ENCODE results near the gene SPATA2L.

SPATA2L gene, protein sequence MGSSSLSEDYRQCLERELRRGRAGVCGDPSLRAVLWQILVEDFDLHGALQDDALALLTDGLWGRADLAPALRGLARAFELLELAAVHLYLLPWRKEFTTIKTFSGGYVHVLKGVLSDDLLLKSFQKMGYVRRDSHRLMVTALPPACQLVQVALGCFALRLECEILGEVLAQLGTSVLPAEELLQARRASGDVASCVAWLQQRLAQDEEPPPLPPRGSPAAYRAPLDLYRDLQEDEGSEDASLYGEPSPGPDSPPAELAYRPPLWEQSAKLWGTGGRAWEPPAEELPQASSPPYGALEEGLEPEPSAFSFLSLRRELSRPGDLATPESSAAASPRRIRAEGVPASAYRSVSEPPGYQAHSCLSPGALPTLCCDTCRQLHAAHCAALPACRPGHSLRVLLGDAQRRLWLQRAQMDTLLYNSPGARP

DNA sequence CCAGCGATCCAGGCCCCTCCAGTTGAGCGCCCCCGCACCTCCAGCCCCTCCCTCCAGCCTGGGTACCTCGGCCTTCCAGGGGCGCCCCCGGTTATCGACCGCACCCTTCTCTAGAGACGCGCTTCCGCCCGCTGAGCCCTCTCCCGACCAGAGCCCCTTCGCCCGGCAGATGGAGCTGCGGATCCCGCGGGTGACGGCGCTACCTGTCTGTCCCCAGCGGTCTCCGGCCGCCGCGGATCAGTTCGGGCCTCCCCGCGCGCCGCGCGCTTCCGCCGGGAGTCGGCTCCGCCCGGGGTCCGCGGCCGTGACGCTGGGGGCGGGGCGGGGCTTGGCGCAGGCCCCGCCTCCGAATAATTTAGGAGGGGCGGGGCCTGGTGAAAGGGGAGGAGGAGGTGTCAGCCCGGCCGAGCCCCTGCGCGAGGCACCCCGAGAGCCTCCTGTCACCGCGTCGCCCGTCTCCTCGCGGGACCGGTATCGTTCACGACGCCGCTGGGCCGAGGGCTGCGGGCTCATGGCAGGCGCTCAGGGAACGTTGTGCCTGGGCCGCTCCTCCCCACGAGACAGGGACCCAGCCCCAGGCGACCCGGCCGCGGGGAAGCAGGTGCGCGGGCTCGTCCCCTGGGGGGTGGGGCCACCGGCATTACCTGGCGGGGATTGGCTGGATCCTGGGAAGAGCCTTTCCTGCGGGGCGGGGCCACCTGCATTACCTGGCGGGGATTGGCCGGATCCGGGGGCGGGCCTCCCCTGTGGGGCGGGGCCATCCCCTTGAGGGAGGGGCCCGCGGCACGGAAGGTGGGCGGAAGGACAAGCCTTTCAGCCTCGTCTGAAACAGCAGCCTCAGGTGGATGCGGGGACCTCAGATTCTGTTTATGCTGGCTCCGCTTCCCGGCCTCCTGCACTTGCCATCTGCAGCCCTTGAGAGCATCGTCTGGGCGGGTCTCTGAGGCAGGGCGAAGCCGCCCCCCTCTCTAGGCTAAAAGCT, at the start of gene SPATA2L:
TSS of gene SPATA2L (minus strand) at position 281 of the 982 bp plus-strand sequence. CDS start 473 bp downstream, outside the sequence.
- DNase-seq: no peak

DNA sequence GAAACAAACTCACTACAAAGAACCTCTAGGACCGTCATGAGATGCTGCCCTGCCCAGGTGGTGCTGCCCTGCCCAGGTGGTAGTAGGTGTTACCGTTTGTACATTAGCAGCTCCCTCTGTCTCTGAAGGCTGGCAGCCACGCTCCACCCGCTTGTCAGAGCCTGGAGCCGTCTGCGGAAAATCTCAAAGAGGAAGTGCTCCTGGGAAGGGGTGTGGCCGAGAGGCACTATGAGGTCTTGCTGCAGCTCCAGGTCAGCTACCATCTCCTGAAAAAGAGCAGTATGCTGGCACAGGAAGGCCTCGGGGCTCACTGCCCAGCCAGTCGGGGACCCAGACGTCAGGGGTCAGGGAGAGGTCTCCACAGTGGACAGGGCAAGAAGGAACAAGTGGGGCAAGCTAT, 48.1 kb upstream of the SPATA2L start:
- no peak for DNase-seq

- no peak for DNase-seq
These were observed 47.4 kb upstream of the SPATA2L start for GRCh38 chr16:89748921-89749320.

DNA sequence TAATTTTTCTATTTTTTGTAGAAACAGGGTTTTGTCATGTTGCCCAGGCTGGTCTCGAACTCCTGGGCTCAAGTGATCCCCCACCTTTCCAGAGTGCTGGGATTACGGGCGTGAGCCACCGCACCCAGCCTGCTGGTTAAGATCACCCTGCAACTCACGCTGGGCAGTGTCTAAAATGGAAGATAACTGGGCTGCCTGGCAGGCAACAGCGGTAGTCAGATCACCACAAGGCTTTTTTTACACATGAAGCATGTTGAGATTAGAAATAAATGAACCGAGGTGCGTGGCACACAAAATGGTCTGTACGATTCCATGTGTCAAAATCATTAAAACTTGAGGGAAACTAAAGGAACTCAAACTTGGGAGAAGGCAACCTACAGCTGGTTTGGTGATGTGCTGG, 46.6 kb upstream of the SPATA2L start:
- DNase-seq: no peak

DNA sequence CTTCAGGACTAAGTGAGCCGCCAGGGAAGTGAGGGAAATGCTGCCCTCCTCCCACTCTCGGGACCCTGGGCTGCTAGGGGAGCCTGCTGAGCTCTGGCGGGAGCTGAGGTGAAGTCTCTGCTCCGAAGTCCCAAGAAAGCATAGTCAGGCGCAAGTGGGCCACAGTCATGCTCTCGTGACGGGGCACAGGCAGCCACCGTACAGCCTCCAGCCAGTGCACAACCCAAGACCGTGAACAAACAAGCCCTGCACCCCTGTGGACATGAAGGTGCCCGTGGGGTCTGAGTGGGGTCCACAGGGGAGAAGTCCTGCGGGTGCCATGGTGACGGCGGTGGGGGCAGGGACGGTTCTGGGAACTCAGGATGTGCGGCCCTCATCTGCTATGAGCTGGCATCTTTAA, 44.5 kb upstream of the SPATA2L start:
- no peak for DNase-seq

DNA sequence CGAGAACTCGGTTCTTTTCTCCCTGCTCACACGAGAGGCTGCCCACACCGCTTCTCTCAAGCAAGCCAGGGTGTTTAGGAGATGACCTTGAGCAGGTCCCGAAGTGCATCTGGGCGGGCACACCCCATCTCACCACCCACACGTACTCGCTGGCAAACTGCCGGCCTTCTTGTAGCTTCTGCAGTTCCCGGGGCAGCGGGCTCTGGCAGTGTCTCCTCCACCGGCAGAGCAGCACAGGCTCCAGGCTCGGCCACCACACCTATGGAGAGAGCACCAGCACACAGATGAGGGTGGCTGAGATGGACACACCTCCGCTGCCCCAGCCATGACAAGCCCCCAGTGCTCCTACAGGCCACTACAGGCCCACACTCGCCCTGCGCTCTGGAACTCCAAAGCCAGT, 43.3 kb upstream of the SPATA2L start:
- DNase-seq: no peak

GRCh38 chr16:89742948-89743347, 41.4 kb upstream of the SPATA2L start:
- no peak for DNase-seq

DNA sequence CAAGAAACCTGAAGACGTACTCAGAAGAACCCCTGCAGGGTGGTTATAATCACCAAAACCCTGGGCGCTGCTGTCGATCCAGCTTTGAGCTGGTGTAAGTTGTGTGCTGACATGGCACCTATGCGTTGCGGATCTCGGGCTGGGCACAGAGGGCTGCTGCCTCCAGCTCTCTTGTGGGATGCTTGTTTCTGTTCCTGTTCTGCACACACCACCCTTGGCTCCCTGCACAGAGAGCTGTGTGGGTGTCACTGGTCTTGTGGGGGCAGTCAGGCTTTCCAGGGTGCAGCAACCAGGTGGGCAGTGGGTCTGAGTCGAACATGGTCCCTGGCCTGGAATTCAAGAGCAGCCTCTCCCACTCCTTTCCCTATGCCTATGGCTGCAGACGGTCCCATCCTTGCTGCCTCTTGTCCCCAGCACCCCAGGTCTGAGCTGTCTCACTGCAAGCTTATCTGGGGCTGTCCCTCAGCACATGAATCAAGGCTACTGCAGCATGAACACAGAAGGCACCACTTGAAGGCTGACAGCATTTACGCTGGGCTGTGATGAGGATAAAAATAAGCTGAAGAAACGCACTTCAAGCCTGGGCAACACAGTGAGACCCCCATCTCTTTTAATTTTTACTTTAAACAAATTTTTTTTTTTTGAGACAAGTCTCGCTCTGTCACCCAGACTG, 40.0 kb upstream of the SPATA2L start:
- no peak for DNase-seq

GRCh38 chr16:89739383-89739782, 37.9 kb upstream of the SPATA2L start:
- DNase-seq: no peak

DNA sequence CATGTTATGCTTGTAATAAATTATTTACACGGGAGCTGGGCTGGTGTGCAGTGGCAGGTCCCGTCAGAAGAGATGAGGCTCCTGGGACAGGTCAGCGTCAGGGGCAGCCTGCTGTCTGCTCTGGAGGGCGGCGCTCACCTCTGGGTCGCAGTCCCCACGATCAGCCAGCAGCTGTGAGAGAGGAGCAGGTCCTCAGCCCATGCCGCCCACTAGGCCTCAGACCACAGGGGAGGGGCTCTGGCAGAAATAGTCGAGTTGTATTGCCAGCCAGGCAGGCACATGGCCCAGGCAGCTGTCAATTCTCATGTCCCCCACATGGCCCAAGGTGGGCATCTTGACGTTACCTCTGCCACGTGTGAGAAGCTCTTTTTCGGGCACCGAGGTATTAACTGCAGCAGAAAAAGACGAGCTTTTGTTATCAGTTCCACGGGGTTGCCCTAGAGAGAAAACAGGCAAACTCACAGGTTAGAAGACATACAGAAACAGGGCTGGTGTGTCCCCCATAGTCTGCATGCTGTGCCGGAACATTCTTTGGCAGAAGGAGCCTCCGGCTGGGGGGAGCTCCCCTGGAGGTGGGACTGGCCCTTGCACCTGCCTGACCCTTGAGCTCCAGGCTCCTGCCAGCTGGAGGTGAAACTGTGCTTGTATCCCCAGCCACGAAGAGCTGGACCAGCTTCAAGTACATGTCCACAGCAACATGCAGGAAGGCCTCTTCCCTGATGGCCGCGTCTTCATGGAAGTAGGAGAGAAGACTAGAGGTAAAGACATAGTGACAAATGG, 37.2 kb upstream of the SPATA2L start:
- DNase-seq: no peak

- DNase-seq: no peak
These were observed 36.5 kb upstream of the SPATA2L start for GRCh38 chr16:89738072-89738377.

DNA sequence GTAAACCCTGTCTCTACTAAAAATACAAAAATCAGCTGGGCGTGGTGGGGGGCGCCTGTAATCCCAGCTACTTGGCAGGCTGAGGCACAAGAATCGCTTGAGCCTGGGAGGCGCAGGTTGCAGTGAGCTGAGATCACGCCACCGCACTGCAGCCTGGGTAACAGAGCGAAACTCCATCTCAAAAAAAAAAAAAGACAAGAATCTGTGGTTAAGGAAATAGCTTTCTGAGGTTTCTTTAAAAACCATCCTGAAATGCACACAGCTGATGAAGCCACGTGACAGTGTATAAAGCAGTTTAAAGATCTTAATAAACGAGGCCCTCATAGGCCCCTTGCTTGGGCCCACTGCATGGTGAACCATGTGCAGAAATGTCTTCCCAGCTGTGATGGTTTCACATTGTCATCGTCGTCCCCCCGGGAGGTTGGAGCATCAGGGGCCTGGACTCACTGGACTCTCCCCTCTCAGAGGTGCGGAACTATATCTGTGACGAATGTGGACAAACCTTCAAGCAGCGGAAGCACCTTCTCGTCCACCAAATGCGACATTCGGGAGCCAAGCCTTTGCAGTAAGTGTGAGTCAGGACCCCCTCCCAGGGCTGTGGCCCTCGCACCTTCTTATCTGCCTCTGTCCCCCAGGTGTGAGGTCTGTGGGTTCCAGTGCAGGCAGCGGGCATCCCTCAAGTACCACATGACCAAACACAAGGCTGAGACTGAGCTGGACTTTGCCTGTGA, 36.0 kb upstream of the SPATA2L start:
- DNase-seq: no peak

DNA sequence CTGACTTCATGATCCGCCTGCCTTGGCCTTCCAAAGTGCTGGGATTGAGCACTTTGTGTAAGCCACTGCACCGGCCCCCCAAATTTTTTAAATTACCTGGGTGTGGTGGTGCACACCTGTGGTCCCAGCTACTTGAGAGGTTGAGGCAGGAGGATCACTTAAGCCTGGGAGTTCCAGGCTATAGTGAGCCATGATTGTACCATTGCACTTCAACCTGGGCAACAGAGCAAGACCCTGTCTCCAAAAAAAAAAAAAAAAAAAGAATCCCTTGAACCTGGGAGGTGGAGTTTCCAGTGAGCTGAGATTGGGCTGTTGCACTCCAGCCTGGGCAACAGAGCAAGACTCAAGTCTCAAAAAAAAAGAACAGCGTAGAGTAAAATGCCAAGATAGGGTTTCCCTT, 35.0 kb upstream of the SPATA2L start:
- no peak for DNase-seq

DNA sequence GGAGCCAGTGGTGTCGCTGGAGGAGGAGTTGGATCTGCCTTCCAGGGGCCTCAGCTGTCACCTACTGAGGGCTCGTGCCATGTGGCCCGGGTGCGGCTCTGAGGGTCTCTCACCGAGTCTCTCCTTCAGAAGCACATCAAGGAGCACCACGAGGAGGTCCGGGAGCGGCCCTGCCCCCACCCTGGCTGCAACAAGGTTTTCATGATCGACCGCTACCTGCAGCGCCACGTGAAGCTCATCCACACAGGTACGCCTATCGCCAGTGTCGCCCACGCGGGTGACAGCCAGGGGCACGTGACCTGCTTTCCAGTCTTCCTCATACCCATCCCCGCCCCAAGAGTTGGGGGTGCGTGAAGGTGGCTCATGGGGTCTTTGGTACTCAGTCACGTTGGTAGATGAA, 32.3 kb upstream of the SPATA2L start:
- DNase-seq: no peak

DNA sequence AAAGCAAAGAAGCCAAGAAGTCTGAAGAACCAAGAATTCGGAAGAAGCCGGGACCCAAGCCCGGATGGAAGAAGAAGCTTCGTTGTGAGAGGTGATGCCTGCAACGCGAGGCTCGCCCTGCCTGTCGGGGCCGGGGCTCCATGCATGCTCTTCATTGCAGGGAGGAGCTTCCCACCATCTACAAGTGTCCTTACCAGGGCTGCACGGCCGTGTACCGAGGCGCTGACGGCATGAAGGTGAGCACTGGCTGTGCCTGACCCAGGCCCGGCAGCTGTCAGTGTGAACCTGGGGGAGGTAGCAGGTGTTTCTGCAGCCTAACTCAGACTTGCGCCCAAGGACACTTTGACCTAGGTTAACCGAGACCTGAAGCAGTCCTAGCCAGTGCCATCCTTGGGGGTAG, 31.8 kb upstream of the SPATA2L start:
- DNase-seq: no peak

DNA sequence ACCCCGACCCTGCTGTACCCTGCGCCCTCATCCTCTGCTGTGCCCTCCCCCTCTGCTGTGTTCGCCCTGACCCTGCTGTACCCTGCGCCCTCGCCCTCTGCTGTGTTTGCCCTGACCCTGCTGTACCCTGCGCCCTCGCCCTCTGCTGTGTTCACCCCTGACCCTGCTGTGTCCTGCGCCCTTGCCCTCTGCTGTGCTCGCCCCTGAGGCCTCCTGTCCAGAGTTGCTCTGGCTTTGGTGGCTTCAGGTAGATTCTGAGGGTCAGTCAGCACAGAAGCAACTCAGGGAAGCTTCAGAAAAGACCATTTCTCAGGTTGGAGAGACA, 31.4 kb upstream of the SPATA2L start:
- DNase-seq: no peak

DNA sequence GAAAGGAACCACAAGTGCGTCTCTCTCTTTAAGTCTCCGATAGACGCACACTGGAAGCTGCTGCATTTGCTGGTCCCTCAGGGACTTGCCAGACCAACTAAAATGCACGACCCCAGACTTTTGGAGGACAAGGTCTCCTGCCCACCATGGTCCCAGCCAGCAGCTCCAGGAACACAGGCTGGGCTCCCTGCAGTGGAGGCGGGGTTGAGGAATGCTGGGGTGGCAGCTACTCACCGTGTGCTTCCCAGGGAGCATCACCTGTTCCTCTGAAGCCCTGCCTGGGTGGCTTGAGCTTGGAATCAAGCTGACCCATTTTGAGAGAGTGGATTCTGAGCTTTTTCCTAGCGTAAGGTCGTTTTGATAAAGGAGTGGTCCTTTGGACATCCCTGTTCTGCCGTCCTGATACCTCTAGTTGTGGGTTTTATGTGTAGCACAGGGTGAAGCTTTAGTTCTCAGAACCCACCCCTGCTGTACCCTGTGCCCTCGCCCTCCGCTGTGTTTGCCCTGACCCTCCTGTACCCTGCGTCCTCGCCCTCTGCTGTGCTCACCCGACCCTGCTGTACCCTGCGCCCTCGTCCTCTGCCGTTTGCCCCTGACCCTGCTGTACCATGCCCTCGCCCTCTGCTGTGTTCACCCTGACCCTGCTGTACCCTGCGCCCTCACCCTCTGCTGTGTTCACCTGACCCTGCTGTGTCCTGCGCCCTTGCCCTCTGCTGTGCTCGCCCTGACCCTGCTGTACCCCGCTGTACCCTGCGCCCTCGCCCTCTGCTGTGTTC, 30.8 kb upstream of the SPATA2L start:
- no peak for DNase-seq

DNA sequence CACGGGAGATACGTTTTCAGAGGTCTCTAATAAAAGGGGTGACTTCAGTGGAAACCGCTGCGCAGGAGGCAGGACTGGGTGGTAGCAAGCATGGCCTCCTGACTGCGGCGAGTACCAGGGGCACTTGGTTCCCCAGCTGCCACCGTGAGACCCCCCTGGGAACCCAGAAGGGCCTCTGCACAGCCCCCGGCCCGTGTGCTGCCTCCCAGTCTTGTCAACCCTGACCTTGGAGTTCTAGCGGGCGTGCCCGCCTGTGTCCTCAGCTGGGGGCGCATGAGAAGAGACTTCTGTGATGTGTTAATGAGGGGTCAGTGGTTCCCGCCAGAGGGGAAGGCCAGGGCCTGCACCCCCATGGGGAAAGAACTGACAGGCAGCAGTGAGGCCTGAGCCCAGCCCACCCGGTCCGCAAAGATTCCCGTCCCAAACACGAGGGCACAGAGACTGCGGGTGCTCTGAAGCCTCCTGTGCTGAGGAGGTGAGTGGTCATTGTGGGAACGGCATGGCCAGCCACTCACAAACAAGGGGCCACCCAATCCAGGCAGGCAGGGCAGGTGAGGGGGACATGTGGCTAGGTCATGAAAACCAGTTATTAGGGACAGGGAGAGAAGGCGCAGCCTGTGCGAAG, 29.2 kb upstream of the SPATA2L start:
- no peak for DNase-seq

GRCh38 chr16:89729863-89730593, 28.5 kb upstream of the SPATA2L start:
- no peak for DNase-seq

GRCh38 chr16:89729293-89729692, 27.8 kb upstream of the SPATA2L start:
- DNase-seq: no peak

All from amniotic stem cell (primary cell).